Thyroid gland (tissue), 4 donors: ENCODE data around the gene ASCL2. TPM values are rescaled to one million over a fixed set of nuclear protein-coding genes. Genes with fewer than 3 reads are reported as not detected.

Experiments
- DNase-seq, 2 donors: peaks; one replicate each; pipeline ENCODE4 v3.0.0-alpha.2; 2019
- H3K27ac ChIP-seq, 3 donors: fragments of 200-600 bp; sonication (generic); 1 replicate in 2 of 3; 2 replicates in 1 of 3; pipeline ENCODE4 v1.5.1; 2016 to 2019; ENCODE audit warnings: mild to moderate bottlenecking in 1 of 3, moderate library complexity in 1 of 3
- H3K27me3 ChIP-seq: fragments of 200-600 bp; sonication (generic); one replicate; pipeline ENCODE4 v1.5.1; 2019
- H3K36me3 ChIP-seq, 2 donors: fragments of 200-600 bp; sonication (generic); one replicate each; pipeline ENCODE4 v1.5.1; 2016 to 2019
- H3K4me1 ChIP-seq, 2 donors: fragments of 200-600 bp; sonication (generic); one replicate each; pipeline ENCODE4 v1.5.1; 2017 to 2019
- H3K4me3 ChIP-seq, 3 donors: fragments of 200-600 bp; sonication (generic); replicated peaks in 1 of 3; 1 replicate in 2 of 3; 2 replicates in 1 of 3; pipeline ENCODE4 v1.5.1; 2016; ENCODE audit warnings: mild to moderate bottlenecking in 1 of 3
- H3K9me3 ChIP-seq: fragments of 200-600 bp; sonication (generic); one replicate; pipeline ENCODE4 v1.5.1; 2017
- CTCF ChIP-seq, 6 experiments: fragments of 200-600 bp in 3 of 6; fragments of 450-650 bp in 3 of 6; sonication (generic) in 3 of 6; IDR thresholded peaks; one replicate each; pipeline ENCODE4 v1.5.1; 2016 to 2019; ENCODE audit warnings: antibody characterized with exemption in 6 of 6, mild to moderate bottlenecking in 2 of 6, inconsistent platforms in 1 of 6, moderate library complexity in 1 of 6
- POLR2A ChIP-seq, 2 donors: fragments of 450-650 bp; IDR thresholded peaks; one replicate each; pipeline ENCODE4 v1.6.1; 2017; ENCODE audit warnings: antibody characterized with exemption in 2 of 2, mild to moderate bottlenecking in 2 of 2, moderate library complexity in 1 of 2
- WGBS, 2 donors: methylation state at CpG; one replicate each; pipeline ENCODE4 v1.1.5; 2017; 5-methylcytosine and 5-hydroxymethylcytosine counted together
- intact Hi-C: fragments of 100-400 bp; cut with DNase I; formaldehyde crosslinking; loops from one replicate; pipeline ENCODE4 v1.15.1; 2023
- total RNA-seq, 4 donors: library from RNA; depleted of rRNA; stranded (reverse); fragments of >200 nt; gene quantifications; one replicate each; pipeline ENCODE4 v1.2.3, GENCODE V29; 2016

The ASCL2 gene
- total RNA-seq, 4 donors from 2014 or later, result 0.46 to 2.9 (median 0.66) TPM

- no peak for TF ChIP-seq CTCF (IDR thresholded peaks at IDR 0.05)
- TF ChIP-seq POLR2A (IDR thresholded peaks at IDR 0.05), result no peak
- no peaks in the 10 kb centered on the region for H3K9me3 ChIP-seq
- no peak overlapping the region for H3K4me3 ChIP-seq
- no peak for DNase-seq
- intact Hi-C loops, result no loop called here
- H3K36me3 ChIP-seq, result no peaks in the 10 kb centered on the region
- peaks cover 7 to 40% of the 10 kb centered on the region in 2 donors for H3K4me1 ChIP-seq
- H3K27ac ChIP-seq, result no peak overlapping the region
- H3K27me3 ChIP-seq, result no peaks in the 10 kb centered on the region
- 89 to 90% methylated on average over 12 to 20 of the region's 21 CpGs for WGBS, 2 donors
These were observed 2.0 kb upstream of the ASCL2 start for GRCh38 chr11:2272228-2272945.

DNA sequence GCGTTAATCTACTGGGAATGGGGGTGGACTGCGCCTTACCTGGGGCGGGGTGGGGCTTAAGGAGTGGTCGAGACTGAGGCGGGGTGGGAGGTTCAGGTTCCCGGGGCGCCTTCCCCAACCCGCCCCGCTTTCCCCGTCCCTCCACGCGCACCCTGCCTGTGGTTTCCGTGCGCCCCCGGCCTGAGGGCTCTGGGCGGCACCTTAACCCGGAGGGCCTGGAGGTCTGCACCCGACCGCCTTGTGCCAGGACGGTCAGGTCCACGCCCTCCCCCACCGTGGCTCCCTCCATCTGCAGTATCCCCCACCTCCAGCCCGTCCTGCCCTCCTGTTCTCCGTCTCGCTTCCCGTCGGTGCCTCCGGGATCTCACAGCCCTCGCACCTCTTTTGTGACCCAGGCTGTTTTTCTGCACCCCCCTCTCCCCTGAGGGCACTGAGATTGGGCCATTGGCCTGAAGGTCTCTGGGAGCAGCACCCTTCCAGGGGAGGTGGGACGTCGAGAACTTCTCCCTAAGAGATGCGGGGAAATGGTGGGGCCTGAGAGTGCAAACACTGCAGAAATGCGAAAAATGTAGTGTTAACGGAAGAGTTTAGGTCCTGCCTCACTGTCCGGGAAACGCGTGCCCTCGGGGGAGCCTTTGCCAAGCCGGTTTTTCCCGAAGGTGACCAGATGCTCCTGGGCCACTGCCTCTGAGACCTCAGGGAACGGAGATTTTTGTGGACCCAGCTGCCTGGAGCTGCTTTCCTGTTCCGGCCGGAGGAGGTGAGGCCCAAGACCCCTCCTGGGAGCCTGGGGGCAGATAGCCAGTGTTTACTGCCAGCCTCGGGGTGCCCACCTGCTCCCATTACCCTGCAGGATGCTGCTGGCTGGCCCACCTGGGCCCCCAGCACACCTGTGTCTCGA, 1.2 kb upstream of the ASCL2 start:
- H3K27me3 ChIP-seq, result no peaks in the 10 kb centered on the region

GRCh38 chr11:2271077-2271326, 614 bp upstream of the ASCL2 start:
- 4% methylated on average over 5 of the region's 28 CpGs; no CpG with 5 or more reads in 1 of the 2 donors for WGBS, 2 donors
- no peaks in the 10 kb centered on the region for H3K36me3 ChIP-seq
- peaks cover 7 to 40% of the 10 kb centered on the region in 2 donors for H3K4me1 ChIP-seq
- intact Hi-C loops, result no loop called here
- H3K9me3 ChIP-seq, result no peaks in the 10 kb centered on the region
- H3K27ac ChIP-seq, result no peak overlapping the region
- H3K27me3 ChIP-seq, result no peaks in the 10 kb centered on the region
- peak; percentile 25 to 26 for DNase-seq
- H3K4me3 ChIP-seq, result no peak overlapping the region
- no peak for TF ChIP-seq CTCF (IDR thresholded peaks at IDR 0.05)
- TF ChIP-seq POLR2A (IDR thresholded peaks at IDR 0.05), result no peak

More for the DNA sequence above, 1.2 kb upstream of the ASCL2 start:
- H3K4me3 ChIP-seq, result no peak overlapping the region
- H3K9me3 ChIP-seq, result no peaks in the 10 kb centered on the region
- H3K36me3 ChIP-seq, result no peaks in the 10 kb centered on the region
- intact Hi-C loops, result no loop called here
- H3K4me1 ChIP-seq, result peaks cover 7 to 40% of the 10 kb centered on the region in 2 donors
- TF ChIP-seq CTCF (IDR thresholded peaks at IDR 0.05) (no peak), POLR2A (IDR thresholded peaks at IDR 0.05) (no peak)
- WGBS, 2 donors, result 37 to 45% methylated on average over 30 to 37 of the region's 45 CpGs
- no peak overlapping the region for H3K27ac ChIP-seq
- DNase-seq, result no peak

DNA sequence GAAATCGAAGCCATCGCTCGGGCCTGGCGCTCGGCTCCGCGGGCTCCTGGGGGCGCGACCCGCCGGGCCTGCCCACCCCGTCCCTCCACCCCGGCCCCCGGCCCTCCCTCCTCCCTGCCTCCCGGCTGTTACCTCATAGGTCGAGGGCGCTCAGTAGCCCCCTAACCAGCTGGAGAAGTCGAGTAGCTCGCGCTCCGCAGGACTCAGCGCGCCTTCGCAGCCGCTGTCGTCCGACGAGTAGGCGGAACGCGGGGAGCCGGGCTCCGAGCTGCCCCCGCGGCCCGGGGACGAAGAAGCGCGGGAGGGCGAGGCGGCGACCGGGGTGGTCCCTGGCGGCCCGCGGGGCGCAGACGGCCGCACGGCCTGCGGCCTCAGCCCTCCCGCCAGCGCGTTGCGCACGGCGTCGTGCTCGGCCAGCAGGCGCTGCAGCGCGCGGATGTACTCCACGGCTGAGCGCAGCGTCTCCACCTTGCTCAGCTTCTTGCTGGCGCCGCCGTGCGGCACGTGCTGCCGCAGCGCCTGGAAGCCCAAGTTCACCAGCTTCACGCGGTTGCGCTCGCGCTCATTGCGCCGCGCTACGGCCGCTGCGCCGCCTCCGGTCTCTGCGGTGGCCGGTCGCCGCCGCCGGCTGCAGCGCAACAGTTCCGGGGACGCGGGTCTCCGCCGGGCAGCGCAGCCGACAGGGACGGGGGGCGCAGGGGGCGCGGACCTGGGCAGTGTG, 627 bp downstream of the ASCL2 start:
- Histone ChIP-seq H3K4me1 (peaks cover 7 to 40% of the 10 kb centered on the region in 2 donors), H3K27me3 (no peaks in the 10 kb centered on the region), H3K9me3 (no peaks in the 10 kb centered on the region), H3K4me3 (peak overlapping the region in 1 of 3 donors; percentile 54), H3K36me3 (no peaks in the 10 kb centered on the region), H3K27ac (peak overlapping the region in 1 of 3 donors; percentile 46)
- WGBS, 2 donors, result 10% methylated on average over 12 of the region's 104 CpGs; no CpG with 5 or more reads in 1 of the 2 donors
- TF ChIP-seq POLR2A (IDR thresholded peaks at IDR 0.05) (peak in 1 of 2 donors; percentile 16), CTCF (IDR thresholded peaks at IDR 0.05) (peak in 1 of 6 experiments; percentile 31)
- DNase-seq, result peak; percentile 68
- intact Hi-C loops, result no loop called here
